Measurements from ENCODE around the gene REXO1.

The REXO1 gene

GRCh38 chr19:1847684-1848398, 442 bp downstream of the REXO1 start:
- DNase-seq, result no peak

GRCh38 chr19:1847348-1847683, 967 bp downstream of the REXO1 start:
- no peak for DNase-seq

- DNase-seq, result no peak
Measured at GRCh38 chr19:1846517-1847204, 1.6 kb downstream of the REXO1 start.

GRCh38 chr19:1845642-1846041, 2.6 kb downstream of the REXO1 start:
- DNase-seq, result no peak

GRCh38 chr19:1845125-1845515, 3.2 kb downstream of the REXO1 start:
- DNase-seq, result no peak

- DNase-seq, result no peak
Measured at GRCh38 chr19:1844513-1845124, 3.7 kb downstream of the REXO1 start.

GRCh38 chr19:1843646-1844394, 4.5 kb downstream of the REXO1 start:
- no peak for DNase-seq

GRCh38 chr19:1843116-1843515, 5.2 kb downstream of the REXO1 start:
- DNase-seq, result no peak

- DNase-seq, result no peak
Measured at GRCh38 chr19:1841209-1841924, 6.9 kb downstream of the REXO1 start.

GRCh38 chr19:1840541-1841115, 7.7 kb downstream of the REXO1 start:
- no peak for DNase-seq

- DNase-seq, result no peak
Measured at GRCh38 chr19:1839658-1840540, 8.4 kb downstream of the REXO1 start.

GRCh38 chr19:1837625-1838105, 10.6 kb downstream of the REXO1 start:
- peak; percentile 35 for DNase-seq

- no peak for DNase-seq
Measured at GRCh38 chr19:1837222-1837565, 11.1 kb downstream of the REXO1 start.

GRCh38 chr19:1836458-1837221, 11.6 kb downstream of the REXO1 start:
- no peak for DNase-seq

GRCh38 chr19:1833540-1833939, 14.7 kb downstream of the REXO1 start:
- DNase-seq, result no peak

GRCh38 chr19:1832046-1832663, 16.1 kb downstream of the REXO1 start:
- no peak for DNase-seq

GRCh38 chr19:1830978-1831377, 17.3 kb downstream of the REXO1 start:
- no peak for DNase-seq

- no peak for DNase-seq
Measured at GRCh38 chr19:1830568-1830967, 17.7 kb downstream of the REXO1 start.

GRCh38 chr19:1829958-1830357, 18.3 kb downstream of the REXO1 start:
- DNase-seq, result no peak

All from fibroblast of skin of scalp (primary cell).